Breast epithelium (tissue), 4 donors: ENCODE measurements around the gene IRX4. TPM values are rescaled to one million over a fixed set of nuclear protein-coding genes. Genes with fewer than 3 reads are reported as not detected.
"Not testable (repeated sequence)": the region's sequence is repeated elsewhere in the genome, so short reads cannot be mapped to it uniquely, and the experiment has no call there.

Source experiments
- DNase-seq, 2 donors: peaks; one replicate each; pipeline ENCODE4 v3.0.0-alpha.2; 2019; ENCODE audit warnings: low spot score in 2 of 2
- H3K27ac ChIP-seq, 2 donors: fragments of 200-600 bp; sonication (generic) in 1 of 2; one replicate each; pipeline ENCODE4 v1.5.1; 2016 to 2019; ENCODE audit warnings: mild to moderate bottlenecking in 1 of 2
- H3K27me3 ChIP-seq, 2 donors: fragments of 200-600 bp; sonication (generic) in 1 of 2; one replicate each; pipeline versions ENCODE4 v1.5.1 to v1.6.0; 2017 to 2019; ENCODE audit warnings: control low read depth in 1 of 2, mild to moderate bottlenecking in 1 of 2
- H3K36me3 ChIP-seq: fragments of 200-600 bp; one replicate; pipeline ENCODE4 v1.5.1; 2019
- H3K4me1 ChIP-seq, 2 donors: fragments of 200-600 bp; sonication (generic); one replicate each; pipeline ENCODE4 v1.5.1; 2016 to 2019; ENCODE audit warnings: control low read depth in 1 of 2
- H3K4me3 ChIP-seq, 3 donors: fragments of 200-600 bp; sonication (generic); 1 replicate in 2 of 3; 2 replicates in 1 of 3; pipeline ENCODE4 v1.5.1; 2016 to 2019; ENCODE audit warnings: mild to moderate bottlenecking in 3 of 3, moderate library complexity in 2 of 3
- H3K9me3 ChIP-seq, 2 donors: fragments of 200-600 bp; sonication (generic) in 1 of 2; one replicate each; pipeline ENCODE4 v1.5.1; 2016 to 2019; ENCODE audit warnings: control low read depth in 1 of 2
- CTCF ChIP-seq, 3 donors: fragments of 450-650 bp; IDR thresholded peaks; one replicate each; pipeline ENCODE4 v1.5.1; 2016 to 2017; ENCODE audit warnings: antibody characterized with exemption in 3 of 3, mild to moderate bottlenecking in 3 of 3, moderate library complexity in 3 of 3
- POLR2A ChIP-seq: fragments of 450-650 bp; IDR thresholded peaks from one replicate; pipeline ENCODE4 v1.6.1; 2016; ENCODE audit warnings: antibody characterized with exemption, mild to moderate bottlenecking, moderate library complexity
- POLR2AphosphoS5 ChIP-seq, 3 donors: sonication (generic); formaldehyde crosslinking; IDR thresholded peaks; one replicate each; pipeline ENCODE4 v1.6.1; 2017; ENCODE audit warnings: antibody characterized with exemption in 3 of 3
- intact Hi-C: fragments of 100-400 bp; cut with DNase I; formaldehyde crosslinking; loops from one replicate; pipeline ENCODE4 v1.15.1; 2023; ENCODE audit warnings: low total_unique reads
- total RNA-seq, 3 donors: library from RNA; depleted of rRNA; stranded (reverse); fragments of >200 nt; gene quantifications; one replicate each; pipeline ENCODE4 v1.1.0, GENCODE V29; 2016

IRX4 gene
- total RNA-seq, 3 donors from 2014 or later: 0.64 to 9.5 (median 2.6) TPM

- Histone ChIP-seq H3K27ac (no peak overlapping the region), H3K4me3 (no peak overlapping the region), H3K9me3 (no peaks in the 10 kb centered on the region), H3K36me3 (no peaks in the 10 kb centered on the region), H3K4me1 (no peaks in the 10 kb centered on the region), H3K27me3 (peaks cover 10 to 42% of the 10 kb centered on the region in 2 donors)
- DNase-seq: no peak
- intact Hi-C loops: no loop called here
- TF ChIP-seq CTCF (IDR thresholded peaks at IDR 0.05): no peak
- TF ChIP-seq POLR2A: no peak
- TF ChIP-seq POLR2AphosphoS5 (IDR thresholded peaks at IDR 0.05): no peak
Measured at GRCh38 chr5:1873243-1873959, 9.3 kb downstream of the IRX4 start.

GRCh38 chr5:1871441-1871840 is 11.3 kb downstream of the IRX4 start:
- TF ChIP-seq POLR2AphosphoS5 (IDR thresholded peaks at IDR 0.05) (no peak), CTCF (IDR thresholded peaks at IDR 0.05) (no peak), POLR2A (no peak)
- no peaks in the 10 kb centered on the region for H3K36me3 ChIP-seq
- H3K27me3 ChIP-seq: peaks cover 3 to 27% of the 10 kb centered on the region in 2 donors
- no peak for DNase-seq
- H3K4me3 ChIP-seq: no peak overlapping the region
- intact Hi-C loops: no loop called here
- no peak overlapping the region for H3K27ac ChIP-seq
- H3K9me3 ChIP-seq: no peaks in the 10 kb centered on the region
- H3K4me1 ChIP-seq: no peaks in the 10 kb centered on the region

- DNase-seq, H3K36me3 ChIP-seq, H3K9me3 ChIP-seq, intact Hi-C loops, H3K4me1 ChIP-seq, H3K27ac ChIP-seq, H3K4me3 ChIP-seq: not testable (repeated sequence)
- H3K27me3 ChIP-seq: peaks cover 0 to 27% of the 10 kb centered on the region in 2 donors
Measured at GRCh38 chr5:1870435-1871272, 12.1 kb downstream of the IRX4 start.

GRCh38 chr5:1868886-1869475 is 13.7 kb downstream of the IRX4 start:
- TF ChIP-seq POLR2A (no peak), POLR2AphosphoS5 (IDR thresholded peaks at IDR 0.05) (no peak), CTCF (IDR thresholded peaks at IDR 0.05) (no peak)

GRCh38 chr5:1867815-1868143 is 14.9 kb downstream of the IRX4 start:
- intact Hi-C loops: no loop called here

More at GRCh38 chr5:1868886-1869475, 13.7 kb downstream of the IRX4 start:
- Histone ChIP-seq H3K9me3 (no peaks in the 10 kb centered on the region), H3K4me3 (no peak overlapping the region), H3K27me3 (peaks cover 0 to 34% of the 10 kb centered on the region in 2 donors), H3K36me3 (no peaks in the 10 kb centered on the region), H3K4me1 (no peaks in the 10 kb centered on the region), H3K27ac (no peak overlapping the region)
- intact Hi-C loops: no loop called here
- DNase-seq: no peak

More at GRCh38 chr5:1867815-1868143, 14.9 kb downstream of the IRX4 start:
- Histone ChIP-seq H3K27me3 (peaks cover 0 to 36% of the 10 kb centered on the region in 2 donors), H3K4me1 (no peaks in the 10 kb centered on the region), H3K36me3 (no peaks in the 10 kb centered on the region), H3K9me3 (no peaks in the 10 kb centered on the region), H3K4me3 (no peak overlapping the region), H3K27ac (no peak overlapping the region)
- no peak for DNase-seq
- TF ChIP-seq POLR2AphosphoS5 (IDR thresholded peaks at IDR 0.05) (no peak), CTCF (IDR thresholded peaks at IDR 0.05) (no peak), POLR2A (no peak)
